ENCODE measurements around the gene OPRD1. TPM values are rescaled to one million over a fixed set of nuclear protein-coding genes. Genes with fewer than 3 reads are reported as not detected.
A peak's percentile ranks its signal among the peaks of the same experiment; 100 is the strongest.

Gene OPRD1
- total RNA-seq, 1 donor from 2014 or later, result 0.34 TPM

- Mint-ChIP-seq H3K4me3 (peak overlapping the region; percentile 34), H3K27me3 (ENCODE audit: low read depth) (peaks cover 68% of the 10 kb centered on the region), H3K4me1 (peaks cover 3% of the 10 kb centered on the region), H3K9me3 (no peaks in the 10 kb centered on the region), H3K36me3 (no peaks in the 10 kb centered on the region), H3K27ac (no peak overlapping the region)
- TF ChIP-seq CTCF (IDR thresholded peaks at IDR 0.05; ENCODE audit: unreplicated experiment), result no peak
- no peak for DNase-seq (ENCODE audit: low spot score in 2 of 2, unreplicated experiment in 2 of 2)
These were observed 899 bp downstream of the OPRD1 start for GRCh38 chr1:28812669-28813468.

GRCh38 chr1:28813931-28814465, 2.0 kb downstream of the OPRD1 start:
- Mint-ChIP-seq H3K4me3 (no peak overlapping the region), H3K9me3 (no peaks in the 10 kb centered on the region), H3K27me3 (ENCODE audit: low read depth) (peaks cover 68% of the 10 kb centered on the region), H3K27ac (no peak overlapping the region), H3K36me3 (no peaks in the 10 kb centered on the region), H3K4me1 (peaks cover 3% of the 10 kb centered on the region)
- DNase-seq (ENCODE audit: low spot score in 2 of 2, unreplicated experiment in 2 of 2), result no peak
- TF ChIP-seq CTCF (IDR thresholded peaks at IDR 0.05; ENCODE audit: unreplicated experiment), result no peak

GRCh38 chr1:28815533-28816185, 3.7 kb downstream of the OPRD1 start:
- peaks cover 55% of the 10 kb centered on the region for H3K27me3 Mint-ChIP-seq (ENCODE audit: low read depth)
- no peaks in the 10 kb centered on the region for H3K36me3 Mint-ChIP-seq
- peaks cover 3% of the 10 kb centered on the region for H3K4me1 Mint-ChIP-seq
- DNase-seq (ENCODE audit: low spot score in 2 of 2, unreplicated experiment in 2 of 2), result no peak
- H3K27ac Mint-ChIP-seq, result no peak overlapping the region
- no peak overlapping the region for H3K4me3 Mint-ChIP-seq
- H3K9me3 Mint-ChIP-seq, result no peaks in the 10 kb centered on the region
- no peak for TF ChIP-seq CTCF (IDR thresholded peaks at IDR 0.05; ENCODE audit: unreplicated experiment)

- DNase-seq (ENCODE audit: low spot score in 2 of 2, unreplicated experiment in 2 of 2), result no peak
- Mint-ChIP-seq H3K36me3 (no peaks in the 10 kb centered on the region), H3K9me3 (no peaks in the 10 kb centered on the region), H3K27me3 (ENCODE audit: low read depth) (peaks cover 43% of the 10 kb centered on the region), H3K4me3 (no peak overlapping the region), H3K4me1 (peaks cover 3% of the 10 kb centered on the region), H3K27ac (no peak overlapping the region)
- no peak for TF ChIP-seq CTCF (IDR thresholded peaks at IDR 0.05; ENCODE audit: unreplicated experiment)
These were observed 5.2 kb downstream of the OPRD1 start for GRCh38 chr1:28817133-28817532.

GRCh38 chr1:28819020-28819419, 7.0 kb downstream of the OPRD1 start:
- TF ChIP-seq CTCF (IDR thresholded peaks at IDR 0.05; ENCODE audit: unreplicated experiment), result no peak
- no peaks in the 10 kb centered on the region for H3K9me3 Mint-ChIP-seq
- H3K27me3 Mint-ChIP-seq (ENCODE audit: low read depth), result peaks cover 27% of the 10 kb centered on the region
- no peak for DNase-seq (ENCODE audit: low spot score in 2 of 2, unreplicated experiment in 2 of 2)
- H3K4me3 Mint-ChIP-seq, result no peak overlapping the region
- H3K36me3 Mint-ChIP-seq, result no peaks in the 10 kb centered on the region
- no peak overlapping the region for H3K27ac Mint-ChIP-seq
- H3K4me1 Mint-ChIP-seq, result peaks cover 7% of the 10 kb centered on the region

Measured in mesothelial cell of epicardium (in vitro differentiated cells).